Aorta (tissue), 5 donors: ENCODE data around the gene PCDHGA6. TPM values are rescaled to one million over a fixed set of nuclear protein-coding genes. Genes with fewer than 3 reads are reported as not detected.
"Not testable (repeated sequence)": the region's sequence is repeated elsewhere in the genome, so short reads cannot be mapped to it uniquely, and the experiment has no call there.

ENCODE experiments used
- ATAC-seq: fragments of 200-7000 bp; cut with Tn5 transposase; one replicate; pipeline ENCODE4 v1.9.1; 2022; ENCODE audit warnings: moderate library complexity; ENCODE audit not compliant: low FRiP score
- DNase-seq, 2 donors: peaks; one replicate each; pipeline ENCODE4 v3.0.0-alpha.2; 2020
- H3K27ac ChIP-seq, 2 donors: one replicate each; pipeline ENCODE4 v1.5.1; 2013; ENCODE audit warnings: low read length in 2 of 2, mild to moderate bottlenecking in 2 of 2, moderate library complexity in 2 of 2, control low read depth in 1 of 2, inconsistent platforms in 1 of 2, low read depth in 1 of 2
- H3K27me3 ChIP-seq, 2 donors: one replicate each; pipeline ENCODE4 v1.6.1; 2013; ENCODE audit warnings: control low read depth in 1 of 2, low read length in 1 of 2, mild to moderate bottlenecking in 1 of 2, moderate library complexity in 1 of 2; ENCODE audit not compliant: insufficient read depth in 2 of 2, control insufficient read depth in 1 of 2
- H3K36me3 ChIP-seq, 2 donors: one replicate each; pipeline ENCODE4 v1.6.1; 2013; ENCODE audit warnings: control low read depth in 1 of 2, low read length in 1 of 2, mild to moderate bottlenecking in 1 of 2; ENCODE audit not compliant: insufficient read depth in 2 of 2, control insufficient read depth in 1 of 2
- H3K4me1 ChIP-seq, 2 donors: one replicate each; pipeline ENCODE4 v1.6.1; 2013; ENCODE audit warnings: low read length in 2 of 2, control low read depth in 1 of 2, mild to moderate bottlenecking in 1 of 2, moderate library complexity in 1 of 2; ENCODE audit not compliant: insufficient read depth in 2 of 2, control insufficient read depth in 1 of 2
- H3K4me3 ChIP-seq, 2 donors: one replicate each; pipeline ENCODE4 v1.5.1; 2013; ENCODE audit warnings: low read length in 2 of 2, control low read depth in 1 of 2, mild to moderate bottlenecking in 1 of 2
- H3K9me3 ChIP-seq: one replicate; pipeline ENCODE4 v1.6.1; 2013; ENCODE audit warnings: mild to moderate bottlenecking, low read length; ENCODE audit not compliant: control insufficient read depth
- WGBS, 2 donors: extraction: QIAGEN DNeasy Blood & Tissue Kit; methylation state at CpG; one replicate each; pipeline ENCODE4 v1.1.7; 2013; 5-methylcytosine and 5-hydroxymethylcytosine counted together
- intact Hi-C, 2 donors: fragments of 100-400 bp; cut with DNase I; formaldehyde crosslinking; loops; one replicate each; pipeline versions ENCODE4 v1.14.2 to v1.15.0; 2022
- polyA plus RNA-seq, 2 donors: library from polyadenylated mRNA; stranded (reverse); fragments of 200-250 nt; gene quantifications; one replicate each; pipeline ENCODE4 v1.2.3, GENCODE V29; 2013
- total RNA-seq, 2 donors: library from RNA; stranded (reverse); fragmentation: NEBNext Ultra II Directional; extraction: Animal tissue kit (Norgen Biotek cat#: 25700); gene quantifications; one replicate each; pipeline ENCODE4 v1.2.1, GENCODE V29; 2021
- donor health status: healthy with polysubstance abuse.
- donor health status: Bipolar disorder and iron deficiency.
- donor health status: DM: no; HTN: no; CAD: no.
- donor health status: DM: no; HTN: no; CAD: no.
- donor health status: DM: yes; HTN: yes; CAD: no.

Gene PCDHGA6
- total and polyA plus RNA-seq, 4 donors: 0.38 to 12.0 (median 6.4) TPM

DNA sequence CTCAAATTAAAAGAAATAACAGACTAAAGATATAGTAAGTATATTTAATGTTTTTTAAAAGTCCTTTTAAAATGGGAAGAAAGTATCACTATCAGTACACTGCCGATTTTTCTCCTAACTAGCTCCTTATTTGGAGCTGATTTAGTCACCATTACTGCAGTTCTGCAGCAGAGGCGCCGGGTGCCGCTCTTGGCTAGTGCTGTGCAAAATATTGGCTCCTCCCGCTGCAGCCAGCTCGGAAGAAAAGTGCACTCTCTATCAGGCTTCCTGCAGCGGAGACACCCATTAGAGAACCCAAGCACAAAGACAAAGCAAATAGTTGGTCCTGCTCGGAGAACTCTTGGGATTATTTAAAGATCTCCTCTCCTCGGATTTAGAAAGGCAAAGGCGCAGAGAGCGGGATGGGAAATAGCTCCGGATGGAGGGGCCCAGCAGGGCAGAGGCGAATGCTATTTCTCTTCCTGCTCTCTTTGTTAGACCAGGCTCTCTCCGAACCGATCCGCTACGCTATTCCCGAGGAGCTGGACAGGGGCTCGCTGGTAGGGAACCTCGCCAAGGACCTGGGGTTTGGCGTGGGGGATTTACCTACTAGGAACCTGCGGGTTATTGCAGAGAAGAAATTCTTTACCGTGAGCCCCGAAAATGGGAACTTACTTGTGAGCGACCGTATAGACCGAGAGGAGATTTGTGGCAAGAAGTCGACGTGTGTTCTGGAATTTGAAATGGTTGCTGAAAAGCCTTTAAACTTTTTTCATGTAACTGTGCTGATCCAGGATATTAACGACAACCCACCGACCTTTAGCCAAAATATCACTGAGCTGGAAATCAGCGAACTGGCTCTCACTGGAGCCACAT lies 3.5 kb upstream of the PCDHGA6 start, which contains the start of gene PCDHGB3:
PCDHGB3 (plus strand) TSS at position 249 of the 855 bp plus-strand sequence; CDS start at position 402, 153 bp downstream.
- Histone ChIP-seq H3K27ac (no peak within 1 kb of the TSS), H3K4me1 (no peaks in the 10 kb centered on the region), H3K9me3 (peaks cover 45% of the 10 kb centered on the region), H3K4me3 (no peak within 1 kb of the TSS), H3K36me3 (no peaks in the 10 kb centered on the region), H3K27me3 (no peaks in the 10 kb centered on the region)
- intact Hi-C loops: loop anchor here in 1 of 2 donors (5.0 kb wide), 1 partner anchor 52 kb away; the partner anchor contains the start of gene PCDHGA11
- DNase-seq (no peak), ATAC-seq (no peak)
- 14 to 17% methylated on average over 32 of the region's 32 CpGs for WGBS, 2 donors

GRCh38 chr5:141371572-141372475 lies 1.9 kb upstream of the PCDHGA6 start:
- peaks cover 44% of the 10 kb centered on the region for H3K9me3 ChIP-seq
- no peaks in the 10 kb centered on the region for H3K36me3 ChIP-seq
- no peaks in the 10 kb centered on the region for H3K4me1 ChIP-seq
- ATAC-seq: no peak
- DNase-seq: no peak
- no peak overlapping the region for H3K27ac ChIP-seq
- H3K4me3 ChIP-seq: no peak overlapping the region
- intact Hi-C loops: loop anchor here in 1 of 2 donors (5.0 kb wide), 1 partner anchor 50 kb away; the partner anchor contains the start of gene PCDHGA11
- no peaks in the 10 kb centered on the region for H3K27me3 ChIP-seq
- 23 to 28% methylated on average over 69 of the region's 69 CpGs for WGBS, 2 donors

- no peak for ATAC-seq
- H3K4me3 ChIP-seq: no peak overlapping the region
These were observed 936 bp downstream of the PCDHGA6 start for GRCh38 chr5:141374627-141375026.

GRCh38 chr5:141375444-141376155 lies 1.9 kb downstream of the PCDHGA6 start:
- intact Hi-C loops, H3K4me3 ChIP-seq, H3K27me3 ChIP-seq, H3K36me3 ChIP-seq, H3K27ac ChIP-seq, H3K4me1 ChIP-seq, ATAC-seq: not testable (repeated sequence)
- peak in 1 of 2 donors; percentile 61 for DNase-seq
- WGBS, 2 donors: 28 to 46% methylated on average over 28 to 43 of the region's 48 CpGs
- H3K9me3 ChIP-seq: peaks cover 39% of the 10 kb centered on the region

More at GRCh38 chr5:141374627-141375026, 936 bp downstream of the PCDHGA6 start:
- H3K36me3 ChIP-seq: no peaks in the 10 kb centered on the region
- intact Hi-C loops: loop anchor here in 1 of 2 donors (5.0 kb wide), 1 partner anchor 48 kb away; the partner anchor contains the start of gene PCDHGA11
- no peak overlapping the region for H3K27ac ChIP-seq
- peaks cover 45% of the 10 kb centered on the region for H3K9me3 ChIP-seq
- no peak for DNase-seq
- no peaks in the 10 kb centered on the region for H3K27me3 ChIP-seq
- WGBS, 2 donors: 48 to 50% methylated on average over 14 of the region's 14 CpGs
- H3K4me1 ChIP-seq: no peaks in the 10 kb centered on the region

- Histone ChIP-seq H3K9me3 (peaks cover 20% of the 10 kb centered on the region), H3K27me3 (no peaks in the 10 kb centered on the region), H3K27ac (no peak within 1 kb of the TSS), H3K36me3 (no peaks in the 10 kb centered on the region), H3K4me1 (no peaks in the 10 kb centered on the region), H3K4me3 (no peak within 1 kb of the TSS)
- ATAC-seq: no peak
- peak in 1 of 2 donors; percentile 58 for DNase-seq
- WGBS, 2 donors: 13 to 14% methylated on average over 37 of the region's 37 CpGs
- intact Hi-C loops: no loop called here
These were observed 9.0 kb downstream of the PCDHGA6 start, which contains the start of gene PCDHGA7 for GRCh38 chr5:141382469-141383294. TSS of gene PCDHGA7 (plus strand) at chr5:141382742. CDS start at chr5:141382900, 158 bp downstream.

DNA sequence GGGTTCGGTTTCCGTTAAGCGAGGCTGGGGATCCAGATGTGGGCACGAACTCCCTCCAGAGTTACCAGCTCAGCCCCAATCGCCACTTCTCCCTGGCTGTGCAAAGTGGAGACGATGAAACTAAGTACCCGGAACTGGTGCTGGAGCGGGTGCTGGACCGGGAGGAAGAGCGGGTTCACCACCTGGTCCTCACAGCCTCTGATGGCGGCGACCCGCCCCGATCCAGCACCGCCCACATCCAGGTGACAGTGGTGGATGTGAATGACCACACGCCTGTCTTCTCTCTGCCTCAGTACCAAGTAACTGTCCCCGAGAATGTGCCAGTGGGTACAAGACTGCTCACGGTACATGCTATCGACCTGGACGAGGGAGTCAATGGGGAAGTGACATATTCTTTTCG lies 9.7 kb downstream of the PCDHGA6 start:
- no peak overlapping the region for H3K27ac ChIP-seq
- WGBS, 2 donors: 27 to 37% methylated on average over 21 of the region's 21 CpGs
- intact Hi-C loops: no loop called here
- peaks cover 20% of the 10 kb centered on the region for H3K9me3 ChIP-seq
- no peak overlapping the region for H3K4me3 ChIP-seq
- no peaks in the 10 kb centered on the region for H3K4me1 ChIP-seq
- H3K36me3 ChIP-seq: no peaks in the 10 kb centered on the region
- H3K27me3 ChIP-seq: no peaks in the 10 kb centered on the region
- ATAC-seq (no peak), DNase-seq (peak in 1 of 2 donors; percentile 43)

GRCh38 chr5:141384471-141385267 lies 11.0 kb downstream of the PCDHGA6 start:
- H3K27me3 ChIP-seq: no peaks in the 10 kb centered on the region
- H3K4me1 ChIP-seq: no peaks in the 10 kb centered on the region
- no peaks in the 10 kb centered on the region for H3K36me3 ChIP-seq
- H3K27ac ChIP-seq: no peak overlapping the region
- ATAC-seq (no peak), DNase-seq (peak in 1 of 2 donors; percentile 56)
- intact Hi-C loops: no loop called here
- H3K9me3 ChIP-seq: peaks cover 31% of the 10 kb centered on the region
- 39 to 43% methylated on average over 43 of the region's 43 CpGs for WGBS, 2 donors
- H3K4me3 ChIP-seq: no peak overlapping the region
